HepG2 (cell line): ENCODE results near the gene GSAP. TPM values are rescaled to one million over a fixed set of nuclear protein-coding genes. Genes with fewer than 3 reads are reported as not detected.

Source experiments
- CHD2 ChIP-seq: IDR thresholded peaks from 2 replicates; pipeline ENCODE4 v1.6.1; 2011; ENCODE audit warnings: low read depth, low read length, improper control_type of control experiment
- ELF3 ChIP-seq: IDR thresholded peaks from 2 replicates; pipeline ENCODE4 v1.6.1; 2016; ENCODE audit warnings: missing genetic modification reagents, missing compliant biosample characterization
- ERF ChIP-seq: IDR thresholded peaks from 2 replicates; pipeline ENCODE4 v1.6.1; 2018; ENCODE audit warnings: missing biosample characterization, missing genetic modification reagents
- FOXA1 ChIP-seq, 2 experiments: fragments of 450-650 bp in 1 of 2; sonication (generic) in 1 of 2; formaldehyde crosslinking in 1 of 2; IDR thresholded peaks; 2 replicates each; pipeline versions ENCODE4 v1.4.0 to v1.6.1; 2016 to 2020; ENCODE audit warnings: missing genetic modification reagents in 1 of 2
- GABPB1 ChIP-seq: IDR thresholded peaks from 2 replicates; pipeline ENCODE4 v1.6.1; 2016; ENCODE audit warnings: mild to moderate bottlenecking, missing genetic modification reagents, moderate library complexity, missing compliant biosample characterization
- HHEX ChIP-seq: IDR thresholded peaks from 2 replicates; pipeline ENCODE4 v1.6.1; 2016; ENCODE audit warnings: control low read depth
- HMGA1 ChIP-seq: sonication (generic); formaldehyde crosslinking; conservative IDR thresholded peaks from 2 replicates; pipeline ENCODE4 v1.4.0; 2020; ENCODE audit warnings: missing genetic modification reagents
- HNF4G ChIP-seq, 2 experiments: sonication (generic) in 1 of 2; formaldehyde crosslinking in 1 of 2; IDR thresholded peaks; 2 replicates each; pipeline versions ENCODE4 v1.4.0 to v1.6.1; 2011 to 2020; ENCODE audit warnings: borderline replicate concordance in 2 of 2, low read depth in 2 of 2, mild to moderate bottlenecking in 2 of 2, low read length in 1 of 2, missing genetic modification reagents in 1 of 2, moderate library complexity in 1 of 2
- JUN ChIP-seq: sonication (generic); formaldehyde crosslinking; IDR thresholded peaks from 2 replicates; pipeline ENCODE4 v1.4.0; 2020; ENCODE audit warnings: mild to moderate bottlenecking, missing genetic modification reagents
- JUNB ChIP-seq: sonication (generic); formaldehyde crosslinking; IDR thresholded peaks from 2 replicates; pipeline ENCODE4 v1.8.0; 2022; ENCODE audit warnings: missing genetic modification reagents, mild to moderate bottlenecking, borderline replicate concordance
- MAFK ChIP-seq, 2 experiments: IDR thresholded peaks in 1 of 2; conservative IDR thresholded peaks in 1 of 2; 2 replicates each; pipeline ENCODE4 v1.6.1; 2011; ENCODE audit warnings: improper control_type of control experiment in 2 of 2, low read length in 2 of 2
- MEIS2 ChIP-seq: sonication (generic); formaldehyde crosslinking; IDR thresholded peaks from 2 replicates; pipeline ENCODE4 v1.9.0; 2021; ENCODE audit warnings: mild to moderate bottlenecking, missing genetic modification reagents
- MNT ChIP-seq: fragments of 450-650 bp; IDR thresholded peaks from 2 replicates; pipeline ENCODE4 v1.6.1; 2016
- MTF1 ChIP-seq: sonication (generic); formaldehyde crosslinking; IDR thresholded peaks from 2 replicates; pipeline ENCODE4 v1.5.0; 2020; ENCODE audit warnings: missing genetic modification reagents
- NCOA2 ChIP-seq: sonication (generic); formaldehyde crosslinking; IDR thresholded peaks from 2 replicates; pipeline ENCODE4 v1.8.0; 2022; ENCODE audit warnings: inconsistent platforms
- POLR2G ChIP-seq: fragments of 200-400 bp; formaldehyde crosslinking; IDR thresholded peaks from 2 replicates; pipeline ENCODE4 v1.6.1; 2018; ENCODE audit warnings: mild to moderate bottlenecking, low read depth, low read length, moderate library complexity
- RARA ChIP-seq: IDR thresholded peaks from 2 replicates; pipeline ENCODE4 v1.6.1; 2016; ENCODE audit warnings: missing genetic modification reagents, missing compliant biosample characterization
- RNF2 ChIP-seq: fragments of 450-650 bp; conservative IDR thresholded peaks from 2 replicates; pipeline ENCODE4 v1.6.1; 2016; ENCODE audit warnings: low read depth
- RXRB ChIP-seq: IDR thresholded peaks from 2 replicates; pipeline ENCODE4 v1.6.1; 2016; ENCODE audit warnings: borderline replicate concordance, missing genetic modification reagents, missing compliant biosample characterization
- SAP130 ChIP-seq: IDR thresholded peaks from 2 replicates; pipeline ENCODE4 v1.6.1; 2016; ENCODE audit warnings: low read depth
- TAF1 ChIP-seq: sonication (generic); formaldehyde crosslinking; IDR thresholded peaks from 2 replicates; pipeline ENCODE4 v1.4.0; 2020; ENCODE audit warnings: missing genetic modification reagents
- TAF15 ChIP-seq: fragments of 200-400 bp; formaldehyde crosslinking; IDR thresholded peaks from one replicate; pipeline ENCODE4 v1.6.1; 2018; ENCODE audit warnings: mild to moderate bottlenecking, low read depth, low read length; ENCODE audit not compliant: poor library complexity, severe bottlenecking
- TMF1 ChIP-seq: sonication (generic); formaldehyde crosslinking; IDR thresholded peaks from 2 replicates; pipeline ENCODE4 v1.8.1; 2022; ENCODE audit warnings: low read depth, missing genetic modification reagents
- TOE1 ChIP-seq: sonication (generic); formaldehyde crosslinking; IDR thresholded peaks from 2 replicates; pipeline ENCODE4 v1.4.0; 2020; ENCODE audit warnings: mild to moderate bottlenecking, missing genetic modification reagents
- ZC3H4 ChIP-seq: sonication (generic); formaldehyde crosslinking; IDR thresholded peaks from 2 replicates; pipeline ENCODE4 v1.4.0; 2020; ENCODE audit warnings: missing genetic modification reagents, borderline replicate concordance
- ZFP82 ChIP-seq: sonication (generic); formaldehyde crosslinking; IDR thresholded peaks from 2 replicates; pipeline ENCODE4 v1.5.1; 2020; ENCODE audit warnings: mild to moderate bottlenecking, missing genetic modification reagents, borderline replicate concordance
- ZNF20 ChIP-seq: sonication (generic); formaldehyde crosslinking; IDR thresholded peaks from 2 replicates; pipeline ENCODE4 v1.4.0; 2020; ENCODE audit warnings: mild to moderate bottlenecking, moderate library complexity, missing genetic modification reagents
- ZNF317 ChIP-seq: sonication (generic); formaldehyde crosslinking; IDR thresholded peaks from 2 replicates; pipeline ENCODE4 v1.5.0; 2020; ENCODE audit warnings: mild to moderate bottlenecking, missing genetic modification reagents
- ZNF563 ChIP-seq: sonication (generic); formaldehyde crosslinking; IDR thresholded peaks from 2 replicates; pipeline ENCODE4 v1.8.0; 2022; ENCODE audit warnings: mild to moderate bottlenecking, moderate library complexity, missing genetic modification reagents
- ZNF709 ChIP-seq: sonication (generic); formaldehyde crosslinking; IDR thresholded peaks from 2 replicates; pipeline ENCODE4 v1.5.0; 2020; ENCODE audit warnings: mild to moderate bottlenecking, missing genetic modification reagents
- ZNF761 ChIP-seq: sonication (generic); formaldehyde crosslinking; conservative IDR thresholded peaks from 2 replicates; pipeline ENCODE4 v1.4.0; 2020; ENCODE audit warnings: mild to moderate bottlenecking, missing genetic modification reagents
- ZNF768 ChIP-seq: sonication (generic); formaldehyde crosslinking; IDR thresholded peaks from 2 replicates; pipeline ENCODE4 v1.4.0; 2020; ENCODE audit warnings: missing genetic modification reagents
- ZNF777 ChIP-seq: sonication (generic); formaldehyde crosslinking; IDR thresholded peaks from 2 replicates; pipeline ENCODE4 v1.4.0; 2020; ENCODE audit warnings: missing genetic modification reagents
- polyA plus RNA-seq, 8 experiments: library from polyadenylated mRNA; depleted of rRNA in 3 of 8; stranded (reverse) in 7 of 8; unstranded in 1 of 8; fragments of >200 nt; fragmentation: Illumina TruSeq in 4 of 8; extraction: Trizol in 4 of 8; gene quantifications; 2 replicates each; pipeline versions ENCODE4 v1.2.1 to v1.2.3, GENCODE V29; 2011 to 2016; ENCODE audit warnings: low read depth in 4 of 8, missing spikeins in 1 of 8, mixed read lengths in 1 of 8; ENCODE audit not compliant: insufficient read depth in 1 of 8
- total RNA-seq, 5 experiments: library from RNA; depleted of rRNA; stranded (reverse); fragments of >200 nt; fragmentation: Illumina TruSeq; extraction: Trizol; gene quantifications; 2 replicates each; pipeline ENCODE4 v1.2.3, GENCODE V29; 2016; ENCODE audit warnings: low read depth in 1 of 5
- TF ChIP-seq, protein P1 (sequence below): conservative IDR thresholded peaks from 2 replicates; pipeline ENCODE4 v1.6.1; 2018; ENCODE audit warnings: missing genetic modification reagents

The GSAP gene
- total and polyA plus RNA-seq, 2 of the 13 experiments (the other 11 are each of a cell fraction or from before 2014, with no cell fraction given), result 34.6 to 40.6 TPM

DNA sequence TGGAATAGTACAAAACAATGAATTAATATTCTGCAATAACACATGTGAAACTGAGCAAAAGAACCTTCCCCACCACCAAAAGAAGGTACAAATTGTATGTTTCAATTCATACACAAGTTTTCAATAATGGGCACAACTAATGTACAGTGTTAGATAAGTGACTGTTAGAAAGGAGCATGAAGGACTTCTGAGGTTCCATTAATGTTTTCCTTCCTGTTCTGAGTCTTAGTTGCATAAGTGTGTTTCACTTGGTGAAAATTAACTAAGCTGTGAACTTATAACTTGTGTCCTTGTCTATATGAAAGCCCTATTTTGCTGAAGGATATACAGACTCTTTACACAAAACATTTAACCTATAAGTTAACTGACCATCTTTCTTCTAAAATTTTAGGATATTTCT lies 8.2 kb downstream of the GSAP start (continued):
- TF ChIP-seq ZNF20 (no peak), HMGA1 (CRISPR knock-in tag) (no peak), POLR2G (no peak), ZNF768 (CRISPR knock-in tag) (no peak), TOE1 (CRISPR knock-in tag) (no peak), ZNF761 (no peak), ZC3H4 (CRISPR knock-in tag) (no peak), RXRB (CRISPR knock-in tag) (peak; percentile 64; the same call in 1 of the 2 replicates), TAF1 (CRISPR knock-in tag) (no peak), HHEX (CRISPR knock-in tag) (no peak), FOXA1 (IDR thresholded peaks at IDR 0.05) (no peak), FOXA1 (CRISPR knock-in tag; IDR thresholded peaks at IDR 0.05) (no peak), NCOA2 (CRISPR knock-in tag) (peak; percentile 67), RARA (peak; percentile 59), RNF2 (no peak), ZNF317 (CRISPR knock-in tag) (no peak), MEIS2 (CRISPR knock-in tag) (no peak), JUNB (no peak), SAP130 (peak; percentile 44), GABPB1 (no peak), HNF4G (IDR thresholded peaks at IDR 0.05; ENCODE audit: borderline replicate concordance, low read depth, low read length) (no peak), HNF4G (CRISPR knock-in tag; IDR thresholded peaks at IDR 0.05; ENCODE audit: borderline replicate concordance, low read depth) (no peak), ZNF709 (CRISPR knock-in tag) (no peak), MTF1 (CRISPR knock-in tag) (no peak), JUN (CRISPR knock-in tag) (no peak), MAFK (conservative IDR thresholded peaks at IDR 0.05 in 1 of 2, IDR thresholded peaks at IDR 0.05 in 1 of 2; ENCODE audit: low read length in 2 of 2) (no peak), TAF15 (no peak), MNT (no peak), ZNF563 (CRISPR knock-in tag) (no peak), CHD2 (no peak), ELF3 (CRISPR knock-in tag) (peak; percentile 75), ZFP82 (no peak), ERF (CRISPR knock-in tag) (no peak), TMF1 (CRISPR knock-in tag) (no peak), ZNF777 (CRISPR knock-in tag) (no peak)
- TF ChIP-seq, protein P1, sequence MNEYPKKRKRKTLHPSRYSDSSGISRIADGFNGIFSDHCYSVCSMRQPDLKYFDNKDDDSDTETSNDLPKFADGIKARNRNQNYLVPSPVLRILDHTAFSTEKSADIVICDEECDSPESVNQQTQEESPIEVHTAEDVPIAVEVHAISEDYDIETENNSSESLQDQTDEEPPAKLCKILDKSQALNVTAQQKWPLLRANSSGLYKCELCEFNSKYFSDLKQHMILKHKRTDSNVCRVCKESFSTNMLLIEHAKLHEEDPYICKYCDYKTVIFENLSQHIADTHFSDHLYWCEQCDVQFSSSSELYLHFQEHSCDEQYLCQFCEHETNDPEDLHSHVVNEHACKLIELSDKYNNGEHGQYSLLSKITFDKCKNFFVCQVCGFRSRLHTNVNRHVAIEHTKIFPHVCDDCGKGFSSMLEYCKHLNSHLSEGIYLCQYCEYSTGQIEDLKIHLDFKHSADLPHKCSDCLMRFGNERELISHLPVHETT (CRISPR knock-in tag), result no peak
